GM23338 (cell line): ENCODE measurements around the gene HOXB3.
A peak's percentile ranks its signal among the peaks of the same experiment; 100 is the strongest.

Experiments used
- ETS1 ChIP-seq: IDR thresholded peaks from 2 replicates; pipeline ENCODE4 v1.6.1; 2016; ENCODE audit warnings: antibody characterized with exemption
- EZH2 ChIP-seq: fragments of 200-600 bp; sonication (generic); IDR thresholded peaks from one replicate; pipeline ENCODE4 v1.8.0; 2017; ENCODE audit warnings: antibody characterized with exemption, mild to moderate bottlenecking, low read depth; ENCODE audit not compliant: unreplicated experiment
- EZH2phosphoT487 ChIP-seq: fragments of 200-600 bp; sonication (generic); IDR thresholded peaks from one replicate; pipeline ENCODE4 v1.8.1; 2018; ENCODE audit warnings: antibody characterized with exemption; ENCODE audit not compliant: unreplicated experiment
- POLR2AphosphoS5 ChIP-seq: IDR thresholded peaks from 2 replicates; pipeline ENCODE4 v1.6.1; 2016; ENCODE audit warnings: antibody characterized with exemption, low read depth
- ZNF331 ChIP-seq: fragments of 250-450 bp; sonication (Bioruptor Pico); IDR thresholded peaks from 2 replicates; pipeline ENCODE4 v1.5.0; 2020; ENCODE audit warnings: low read depth, mild to moderate bottlenecking, moderate library complexity
- TF ChIP-seq, protein P1 (sequence below): IDR thresholded peaks from one replicate; pipeline ENCODE4 v1.6.1; 2018; ENCODE audit warnings: antibody characterized with exemption; ENCODE audit not compliant: unreplicated experiment
- TF ChIP-seq, protein P2 (sequence below), 2 experiments: fragments of 200-600 bp in 1 of 2; sonication (generic) in 1 of 2; conservative IDR thresholded peaks; 2 replicates each; pipeline versions ENCODE4 v1.5.1 to v1.6.1; 2016 to 2017; ENCODE audit warnings: antibody characterized with exemption in 2 of 2, low read depth in 2 of 2, mild to moderate bottlenecking in 2 of 2, moderate library complexity in 1 of 2

DNA sequence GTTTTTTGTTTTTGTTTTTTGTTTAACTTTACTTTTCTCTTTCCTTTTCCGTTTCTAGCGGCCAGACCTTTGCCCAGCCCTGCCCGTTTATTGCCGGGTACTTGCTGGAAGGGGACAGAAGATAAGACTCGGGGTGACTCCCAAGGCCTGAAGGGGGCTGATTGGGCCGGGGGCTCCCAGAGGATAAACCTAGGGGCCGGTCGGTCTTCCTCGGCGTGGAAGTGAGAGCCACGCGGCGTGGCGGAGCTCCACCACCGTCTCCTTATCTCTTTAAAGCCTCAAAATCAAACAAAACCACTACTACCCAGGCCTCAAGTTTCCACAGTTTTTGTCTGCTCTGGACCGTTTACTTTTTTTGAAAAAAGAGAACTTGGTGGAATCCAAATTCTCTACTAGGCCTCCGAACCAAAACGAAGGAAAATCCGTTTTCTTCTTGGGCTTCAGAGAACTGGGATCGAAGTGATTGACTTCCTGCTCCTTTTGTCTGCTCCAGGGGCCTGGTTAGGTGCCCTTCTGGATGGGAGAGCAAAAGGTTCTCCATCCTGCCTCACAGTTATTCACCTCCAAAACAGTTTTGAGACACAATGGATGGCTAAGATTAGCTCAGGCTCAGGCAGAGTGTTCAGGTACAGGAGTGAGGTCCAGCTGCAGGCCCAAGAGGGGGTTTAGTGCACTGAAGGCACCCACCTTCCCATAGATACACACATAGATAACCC, 44.6 kb upstream of the HOXB3 start:
- TF ChIP-seq, protein P1, sequence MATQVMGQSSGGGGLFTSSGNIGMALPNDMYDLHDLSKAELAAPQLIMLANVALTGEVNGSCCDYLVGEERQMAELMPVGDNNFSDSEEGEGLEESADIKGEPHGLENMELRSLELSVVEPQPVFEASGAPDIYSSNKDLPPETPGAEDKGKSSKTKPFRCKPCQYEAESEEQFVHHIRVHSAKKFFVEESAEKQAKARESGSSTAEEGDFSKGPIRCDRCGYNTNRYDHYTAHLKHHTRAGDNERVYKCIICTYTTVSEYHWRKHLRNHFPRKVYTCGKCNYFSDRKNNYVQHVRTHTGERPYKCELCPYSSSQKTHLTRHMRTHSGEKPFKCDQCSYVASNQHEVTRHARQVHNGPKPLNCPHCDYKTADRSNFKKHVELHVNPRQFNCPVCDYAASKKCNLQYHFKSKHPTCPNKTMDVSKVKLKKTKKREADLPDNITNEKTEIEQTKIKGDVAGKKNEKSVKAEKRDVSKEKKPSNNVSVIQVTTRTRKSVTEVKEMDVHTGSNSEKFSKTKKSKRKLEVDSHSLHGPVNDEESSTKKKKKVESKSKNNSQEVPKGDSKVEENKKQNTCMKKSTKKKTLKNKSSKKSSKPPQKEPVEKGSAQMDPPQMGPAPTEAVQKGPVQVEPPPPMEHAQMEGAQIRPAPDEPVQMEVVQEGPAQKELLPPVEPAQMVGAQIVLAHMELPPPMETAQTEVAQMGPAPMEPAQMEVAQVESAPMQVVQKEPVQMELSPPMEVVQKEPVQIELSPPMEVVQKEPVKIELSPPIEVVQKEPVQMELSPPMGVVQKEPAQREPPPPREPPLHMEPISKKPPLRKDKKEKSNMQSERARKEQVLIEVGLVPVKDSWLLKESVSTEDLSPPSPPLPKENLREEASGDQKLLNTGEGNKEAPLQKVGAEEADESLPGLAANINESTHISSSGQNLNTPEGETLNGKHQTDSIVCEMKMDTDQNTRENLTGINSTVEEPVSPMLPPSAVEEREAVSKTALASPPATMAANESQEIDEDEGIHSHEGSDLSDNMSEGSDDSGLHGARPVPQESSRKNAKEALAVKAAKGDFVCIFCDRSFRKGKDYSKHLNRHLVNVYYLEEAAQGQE, result no peak
- TF ChIP-seq, protein P2, sequence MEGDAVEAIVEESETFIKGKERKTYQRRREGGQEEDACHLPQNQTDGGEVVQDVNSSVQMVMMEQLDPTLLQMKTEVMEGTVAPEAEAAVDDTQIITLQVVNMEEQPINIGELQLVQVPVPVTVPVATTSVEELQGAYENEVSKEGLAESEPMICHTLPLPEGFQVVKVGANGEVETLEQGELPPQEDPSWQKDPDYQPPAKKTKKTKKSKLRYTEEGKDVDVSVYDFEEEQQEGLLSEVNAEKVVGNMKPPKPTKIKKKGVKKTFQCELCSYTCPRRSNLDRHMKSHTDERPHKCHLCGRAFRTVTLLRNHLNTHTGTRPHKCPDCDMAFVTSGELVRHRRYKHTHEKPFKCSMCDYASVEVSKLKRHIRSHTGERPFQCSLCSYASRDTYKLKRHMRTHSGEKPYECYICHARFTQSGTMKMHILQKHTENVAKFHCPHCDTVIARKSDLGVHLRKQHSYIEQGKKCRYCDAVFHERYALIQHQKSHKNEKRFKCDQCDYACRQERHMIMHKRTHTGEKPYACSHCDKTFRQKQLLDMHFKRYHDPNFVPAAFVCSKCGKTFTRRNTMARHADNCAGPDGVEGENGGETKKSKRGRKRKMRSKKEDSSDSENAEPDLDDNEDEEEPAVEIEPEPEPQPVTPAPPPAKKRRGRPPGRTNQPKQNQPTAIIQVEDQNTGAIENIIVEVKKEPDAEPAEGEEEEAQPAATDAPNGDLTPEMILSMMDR (conservative IDR thresholded peaks at IDR 0.05; ENCODE audit: low read depth in 2 of 2), result no peak
- TF ChIP-seq POLR2AphosphoS5 (no peak), EZH2 (peak; percentile 91), ZNF331 (CRISPR knock-in tag) (no peak), ETS1 (no peak), EZH2phosphoT487 (no peak)
